ENCODE measurements around the gene DVL3. TPM values are rescaled to one million over a fixed set of nuclear protein-coding genes. Genes with fewer than 3 reads are reported as not detected.

DVL3 gene
- total RNA-seq, 2 experiments from 2014 or later, result 31.2 to 32.6 TPM

GRCh38 chr3:184171562-184171961 lies 16.4 kb downstream of the DVL3 start:
- DNase-seq (no peak), ATAC-seq (no peak)
- Mint-ChIP-seq H3K4me1 (ENCODE audit: low read depth) (peaks cover 21% of the 10 kb centered on the region), H3K27me3 (ENCODE audit: low read depth) (no peaks in the 10 kb centered on the region), H3K36me3 (ENCODE audit: low read depth) (peaks cover 20% of the 10 kb centered on the region), H3K27ac (no peak overlapping the region), H3K4me3 (no peak overlapping the region), H3K9me3 (ENCODE audit: insufficient read depth) (no peaks in the 10 kb centered on the region)
- ChIA-PET CTCF (no interaction called here), POLR2A (no interaction called here)

- ATAC-seq, result no peak
- ChIA-PET CTCF (interaction anchor here (0.6 to 1.5 kb wide), 3 partner anchors 54 to 635 kb away, joined by 3 to 7 read pairs (median 3); partner anchors contain the start of gene EEF1AKMT4), POLR2A (interaction anchor here (0.6 kb wide), 1 partner anchor 261 kb away, joined by 6 read pairs; no protein-coding TSS in a partner anchor)
- Mint-ChIP-seq H3K4me3 (no peak overlapping the region), H3K27ac (no peak overlapping the region), H3K27me3 (ENCODE audit: low read depth) (no peaks in the 10 kb centered on the region), H3K4me1 (ENCODE audit: low read depth) (peaks cover 28% of the 10 kb centered on the region), H3K9me3 (ENCODE audit: insufficient read depth) (no peaks in the 10 kb centered on the region), H3K36me3 (ENCODE audit: low read depth) (peaks cover 17% of the 10 kb centered on the region)
- no peak for DNase-seq
These were observed 17.6 kb downstream of the DVL3 start for GRCh38 chr3:184172681-184173373.

- Mint-ChIP-seq H3K9me3 (ENCODE audit: insufficient read depth) (no peaks in the 10 kb centered on the region), H3K27me3 (ENCODE audit: low read depth) (no peaks in the 10 kb centered on the region), H3K27ac (no peak overlapping the region), H3K4me1 (ENCODE audit: low read depth) (peaks cover 31% of the 10 kb centered on the region), H3K36me3 (ENCODE audit: low read depth) (peaks cover 21% of the 10 kb centered on the region), H3K4me3 (no peak overlapping the region)
- ChIA-PET POLR2A (interaction anchor here (0.6 to 1.0 kb wide), 2 partner anchors 18 to 262 kb away, joined by 3 to 6 read pairs; partner anchors contain the start of gene DVL3), CTCF (interaction anchor here (0.6 to 1.5 kb wide), 3 partner anchors 18 to 635 kb away, joined by 3 to 7 read pairs (median 4); partner anchors contain the start of genes DVL3 and EEF1AKMT4)
- ATAC-seq, result no peak
- DNase-seq, result no peak
These were observed 18.2 kb downstream of the DVL3 start for GRCh38 chr3:184173374-184173722.

DNA sequence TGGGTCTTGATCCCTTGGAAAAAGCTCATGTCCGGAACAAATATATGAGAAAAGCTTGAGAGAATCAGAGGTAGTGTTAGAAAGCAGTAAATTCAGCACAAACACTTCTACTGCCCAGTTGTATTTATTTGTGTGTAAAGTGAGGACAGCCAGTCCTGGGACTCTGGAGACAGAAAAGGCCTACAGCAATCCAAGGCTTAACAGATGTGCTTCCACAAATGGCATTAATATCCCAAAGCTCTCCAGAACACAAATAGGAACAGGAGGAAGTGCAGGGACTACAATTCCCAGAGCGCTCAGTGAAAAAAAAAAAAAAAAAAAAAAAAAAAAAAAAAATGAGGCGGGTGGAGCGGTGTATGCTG lies 19.1 kb downstream of the DVL3 start:
- H3K27me3 Mint-ChIP-seq (ENCODE audit: low read depth), result no peaks in the 10 kb centered on the region
- H3K9me3 Mint-ChIP-seq (ENCODE audit: insufficient read depth), result no peaks in the 10 kb centered on the region
- ChIA-PET CTCF (interaction anchor here (1.0 to 1.8 kb wide), 3 partner anchors 19 to 53 kb away, joined by 4 to 6 read pairs (median 4); partner anchors contain the start of genes DVL3 and EIF2B5), POLR2A (interaction anchor here (0.5 to 1.0 kb wide), 3 partner anchors 10 to 156 kb away, joined by 3 to 5 read pairs (median 3); partner anchors contain the start of gene DVL3)
- peak overlapping the region; percentile 87 for H3K4me3 Mint-ChIP-seq
- DNase-seq (no peak), ATAC-seq (peak; percentile 12)
- H3K4me1 Mint-ChIP-seq (ENCODE audit: low read depth), result peaks cover 31% of the 10 kb centered on the region
- H3K36me3 Mint-ChIP-seq (ENCODE audit: low read depth), result peaks cover 27% of the 10 kb centered on the region
- peak overlapping the region; percentile 86 for H3K27ac Mint-ChIP-seq

DNA sequence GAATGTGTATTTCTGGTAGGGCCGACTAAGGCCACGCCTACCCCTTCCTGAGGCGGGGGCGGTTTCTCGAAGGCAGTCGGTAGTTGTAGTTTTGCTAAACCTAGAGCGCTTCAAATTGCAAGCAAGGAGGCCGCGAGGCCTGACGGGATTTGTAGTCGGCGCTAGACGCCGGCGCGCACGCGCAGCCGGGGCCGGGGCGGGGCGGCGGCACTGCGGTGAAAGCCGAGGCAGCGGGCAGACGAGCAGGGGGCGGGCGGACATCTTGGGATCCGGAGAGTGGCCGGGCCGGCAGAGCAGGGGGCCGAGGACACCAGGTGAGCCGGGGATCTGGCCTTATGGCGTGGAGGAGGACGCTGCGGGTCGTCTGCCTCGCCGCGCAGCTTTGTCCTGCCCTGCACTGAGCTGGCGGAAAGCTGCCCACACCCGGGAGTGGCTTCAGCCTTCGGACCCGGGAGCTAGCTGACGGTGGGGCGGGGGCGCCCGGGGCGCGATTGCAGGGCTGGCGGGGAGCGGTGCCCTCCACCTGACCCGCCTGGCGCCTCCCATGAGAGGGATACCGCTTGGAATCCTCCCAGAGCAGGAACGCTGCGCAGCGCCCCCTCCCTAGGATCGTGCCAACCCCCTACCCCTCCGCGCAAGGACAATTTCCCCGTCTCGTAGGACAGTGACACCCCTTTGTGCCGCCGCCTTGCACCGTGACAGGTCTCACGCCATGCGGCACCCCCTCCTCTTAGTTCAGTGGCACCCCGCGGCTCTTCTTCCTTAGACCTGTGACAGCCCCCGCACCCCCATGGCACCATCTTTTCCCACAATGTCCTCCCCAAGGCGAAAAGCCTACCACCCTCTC lies 19.7 kb downstream of the DVL3 start, which contains the start of gene AP2M1:
Gene AP2M1 (plus strand): TSS at position 210 of the 847 bp plus-strand sequence. CDS start 2,139 bp downstream, outside the sequence.
- CTCF ChIA-PET, result interaction anchor here (1.0 to 1.8 kb wide), 2 partner anchors 40 to 52 kb away, joined by 4 to 6 read pairs; partner anchors contain the start of gene EIF2B5
- Mint-ChIP-seq H3K4me3 (peak within 1 kb of the TSS; percentile 87), H3K27me3 (ENCODE audit: low read depth) (no peaks in the 10 kb centered on the region), H3K9me3 (ENCODE audit: insufficient read depth) (no peaks in the 10 kb centered on the region), H3K36me3 (ENCODE audit: low read depth) (peaks cover 30% of the 10 kb centered on the region), H3K27ac (peak within 1 kb of the TSS; percentile 86), H3K4me1 (ENCODE audit: low read depth) (peaks cover 31% of the 10 kb centered on the region)
- DNase-seq, result peak; percentile 98
- POLR2A ChIA-PET, result interaction anchor here (0.5 to 1.6 kb wide), 3 partner anchors 9 to 156 kb away, joined by 3 to 7 read pairs (median 5); partner anchors contain the start of gene ABCF3
- peak; percentile 96 for ATAC-seq

DNA sequence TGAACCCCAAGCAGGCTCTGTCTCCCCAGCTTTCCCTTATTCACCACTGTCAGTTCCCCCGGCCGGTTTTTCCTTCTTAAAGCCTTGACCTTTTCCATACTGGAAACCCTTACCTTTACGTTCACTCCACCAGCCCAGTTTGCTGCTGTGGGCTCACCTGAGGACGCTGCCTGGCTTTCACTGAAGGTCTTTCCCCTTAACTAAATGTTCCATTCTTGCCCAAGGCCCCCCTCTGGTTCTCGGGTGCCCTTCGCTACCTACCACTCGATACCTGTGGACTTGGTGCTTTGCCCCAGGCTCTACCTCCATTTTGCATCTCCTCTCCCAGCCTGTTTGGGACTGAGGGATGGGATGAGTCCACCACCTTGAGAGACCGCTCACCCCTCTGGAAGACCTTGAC lies 20.3 kb downstream of the DVL3 start:
- DNase-seq (peak; percentile 26), ATAC-seq (no peak)
- H3K4me3 Mint-ChIP-seq, result peak overlapping the region; percentile 87
- CTCF ChIA-PET, result interaction anchor here (1.0 to 1.8 kb wide), 2 partner anchors 40 to 52 kb away, joined by 4 to 6 read pairs; partner anchors contain the start of gene EIF2B5
- peaks cover 36% of the 10 kb centered on the region for H3K36me3 Mint-ChIP-seq (ENCODE audit: low read depth)
- H3K4me1 Mint-ChIP-seq (ENCODE audit: low read depth), result peaks cover 31% of the 10 kb centered on the region
- no peaks in the 10 kb centered on the region for H3K27me3 Mint-ChIP-seq (ENCODE audit: low read depth)
- POLR2A ChIA-PET, result interaction anchor here (1.0 to 1.6 kb wide), 2 partner anchors 9 to 10 kb away, joined by 5 to 7 read pairs; partner anchors contain the start of gene ABCF3
- no peaks in the 10 kb centered on the region for H3K9me3 Mint-ChIP-seq (ENCODE audit: insufficient read depth)
- peak overlapping the region; percentile 75 for H3K27ac Mint-ChIP-seq

DNA sequence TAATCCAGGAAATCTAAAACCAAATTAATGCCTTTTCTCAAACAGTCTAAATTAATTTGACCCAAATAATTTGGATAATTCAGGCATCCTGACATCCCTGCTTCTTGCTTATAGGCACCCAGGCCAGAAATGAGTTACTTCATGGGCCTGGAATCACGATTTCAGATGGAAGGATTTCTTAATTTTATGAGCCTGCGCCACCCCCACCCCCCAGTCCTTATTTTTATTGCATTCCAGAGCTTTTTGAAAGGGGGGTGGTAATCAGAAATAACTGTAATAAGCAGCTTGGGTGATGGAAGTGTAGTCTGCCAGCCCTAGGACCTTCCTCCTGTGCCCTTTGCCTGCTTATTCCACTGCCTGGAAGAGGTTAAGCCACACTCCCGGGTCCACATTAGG lies 20.8 kb downstream of the DVL3 start:
- CTCF ChIA-PET, result no interaction called here
- peaks cover 31% of the 10 kb centered on the region for H3K4me1 Mint-ChIP-seq (ENCODE audit: low read depth)
- H3K36me3 Mint-ChIP-seq (ENCODE audit: low read depth), result peaks cover 37% of the 10 kb centered on the region
- H3K27ac Mint-ChIP-seq, result peak overlapping the region; percentile 75
- POLR2A ChIA-PET, result interaction anchor here (1.2 to 1.6 kb wide), 2 partner anchors 10 to 11 kb away, joined by 3 to 7 read pairs; partner anchors contain the start of gene ABCF3
- no peaks in the 10 kb centered on the region for H3K27me3 Mint-ChIP-seq (ENCODE audit: low read depth)
- no peaks in the 10 kb centered on the region for H3K9me3 Mint-ChIP-seq (ENCODE audit: insufficient read depth)
- peak overlapping the region; percentile 87 for H3K4me3 Mint-ChIP-seq
- no peak for DNase-seq
- no peak for ATAC-seq

DNA sequence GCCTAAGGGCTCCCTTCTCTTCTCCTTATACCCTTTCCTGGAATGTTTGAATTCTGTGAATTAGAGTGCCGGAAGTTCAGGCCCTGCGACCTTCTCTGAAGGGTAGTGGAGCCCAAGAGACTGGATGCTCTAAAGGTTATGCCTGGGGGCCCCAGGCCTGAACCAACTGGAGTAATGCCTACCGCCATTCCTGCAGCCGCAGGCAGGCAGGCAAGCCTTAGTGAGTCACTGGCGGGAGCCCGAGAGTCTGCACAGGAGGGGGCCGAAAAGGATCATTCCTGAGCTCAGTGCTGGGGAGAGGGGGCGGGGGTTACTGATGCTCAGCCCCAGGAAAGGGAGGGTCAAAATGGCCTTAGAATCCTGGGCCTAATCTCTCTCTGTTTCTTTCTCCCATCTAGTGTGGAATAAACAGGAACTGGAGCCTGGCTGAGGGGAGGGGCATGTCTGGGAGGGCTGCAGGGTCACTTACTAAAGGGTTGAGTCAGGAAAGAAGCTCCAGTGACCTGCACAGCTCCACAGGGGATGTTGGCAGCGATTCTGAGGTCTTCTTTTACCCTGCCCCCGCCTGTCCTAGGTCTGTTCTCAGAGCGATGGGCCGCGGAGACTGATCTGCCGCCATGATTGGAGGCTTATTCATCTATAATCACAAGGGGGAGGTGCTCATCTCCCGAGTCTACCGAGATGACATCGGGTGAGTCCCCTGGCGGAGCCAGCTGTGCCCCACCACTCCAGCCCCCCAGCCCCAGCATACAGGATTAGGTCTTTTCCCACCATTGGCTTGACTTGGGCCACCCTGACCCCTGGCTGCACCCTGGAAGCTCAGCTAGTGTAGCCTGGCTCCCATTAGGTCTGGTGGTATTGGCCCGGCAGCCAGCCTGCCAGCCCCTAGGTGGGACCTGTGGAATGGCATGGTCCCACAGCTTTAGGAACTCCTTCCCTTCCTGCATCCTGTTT lies 21.5 kb downstream of the DVL3 start:
- Mint-ChIP-seq H3K27me3 (ENCODE audit: low read depth) (no peaks in the 10 kb centered on the region), H3K4me1 (ENCODE audit: low read depth) (peaks cover 31% of the 10 kb centered on the region), H3K4me3 (peak overlapping the region; percentile 87), H3K27ac (no peak overlapping the region), H3K36me3 (ENCODE audit: low read depth) (peaks cover 37% of the 10 kb centered on the region), H3K9me3 (ENCODE audit: insufficient read depth) (no peaks in the 10 kb centered on the region)
- ATAC-seq, result no peak
- ChIA-PET CTCF (interaction anchor here (1.1 kb wide), 1 partner anchor 36 kb away, joined by 3 read pairs; no protein-coding TSS in a partner anchor), POLR2A (interaction anchor here (1.2 kb wide), 1 partner anchor 10 kb away, joined by 3 read pairs; no protein-coding TSS in a partner anchor)
- DNase-seq, result no peak

DNA sequence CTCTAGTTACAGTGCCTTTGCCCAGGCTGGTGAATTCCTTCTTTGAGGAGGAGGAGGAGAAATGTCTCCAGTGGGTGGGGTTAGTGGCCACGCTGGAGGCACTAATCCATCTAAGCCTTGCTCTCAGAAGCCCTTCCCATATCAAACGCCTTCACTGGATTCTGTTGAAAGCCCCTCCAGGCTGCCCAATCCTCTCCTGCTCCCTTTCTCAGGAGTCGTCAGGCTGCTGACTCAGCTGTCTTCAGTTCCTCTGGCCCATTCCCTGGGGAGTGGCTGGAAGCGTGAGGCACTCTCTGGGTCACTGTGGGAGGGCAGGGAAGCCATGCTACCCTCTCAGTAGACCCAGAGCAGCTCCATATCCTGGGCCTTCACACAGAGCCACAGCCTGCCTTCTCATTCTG lies 22.2 kb downstream of the DVL3 start:
- ATAC-seq, result no peak
- POLR2A ChIA-PET, result interaction anchor here (1.1 to 1.2 kb wide), 2 partner anchors 8 to 10 kb away, joined by 3 read pairs; no protein-coding TSS in a partner anchor
- H3K9me3 Mint-ChIP-seq (ENCODE audit: insufficient read depth), result no peaks in the 10 kb centered on the region
- no peak overlapping the region for H3K4me3 Mint-ChIP-seq
- DNase-seq, result no peak
- CTCF ChIA-PET, result interaction anchor here (1.1 kb wide), 1 partner anchor 37 kb away, joined by 3 read pairs; no protein-coding TSS in a partner anchor
- no peaks in the 10 kb centered on the region for H3K27me3 Mint-ChIP-seq (ENCODE audit: low read depth)
- peaks cover 39% of the 10 kb centered on the region for H3K36me3 Mint-ChIP-seq (ENCODE audit: low read depth)
- H3K4me1 Mint-ChIP-seq (ENCODE audit: low read depth), result peaks cover 31% of the 10 kb centered on the region
- H3K27ac Mint-ChIP-seq, result no peak overlapping the region

DNA sequence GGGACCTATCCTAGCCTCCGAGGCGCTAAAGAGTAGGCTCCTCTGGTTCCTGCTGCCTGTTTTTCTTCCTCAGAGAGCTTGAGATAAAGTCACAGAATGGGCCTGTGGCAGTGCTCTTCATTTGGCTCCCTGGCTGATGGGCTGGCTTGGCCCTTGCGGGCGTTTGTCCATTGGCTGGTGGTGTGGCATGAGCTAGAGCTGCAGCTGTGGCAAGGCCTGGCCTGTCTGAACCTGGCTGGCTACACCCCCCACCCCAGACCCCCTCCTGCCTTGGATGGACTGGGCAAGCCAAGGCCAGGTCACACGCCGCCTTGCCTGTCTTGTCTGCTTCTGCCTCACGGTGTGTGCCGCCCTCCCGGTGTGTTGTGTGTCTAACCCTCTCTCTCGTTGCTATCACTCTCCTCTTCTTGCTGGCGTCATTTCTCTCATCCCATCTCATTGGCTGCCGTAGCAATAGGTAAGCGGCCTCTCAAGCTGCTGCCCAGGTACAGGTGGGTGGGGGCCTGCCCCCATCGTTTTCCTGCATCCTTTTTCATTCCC lies 22.7 kb downstream of the DVL3 start:
- no peak overlapping the region for H3K4me3 Mint-ChIP-seq
- POLR2A ChIA-PET, result interaction anchor here (1.1 kb wide), 1 partner anchor 8 kb away, joined by 3 read pairs; no protein-coding TSS in a partner anchor
- peaks cover 41% of the 10 kb centered on the region for H3K36me3 Mint-ChIP-seq (ENCODE audit: low read depth)
- H3K27me3 Mint-ChIP-seq (ENCODE audit: low read depth), result no peaks in the 10 kb centered on the region
- peaks cover 31% of the 10 kb centered on the region for H3K4me1 Mint-ChIP-seq (ENCODE audit: low read depth)
- H3K9me3 Mint-ChIP-seq (ENCODE audit: insufficient read depth), result no peaks in the 10 kb centered on the region
- H3K27ac Mint-ChIP-seq, result no peak overlapping the region
- CTCF ChIA-PET, result interaction anchor here (1.0 kb wide), 1 partner anchor 33 kb away, joined by 3 read pairs; no protein-coding TSS in a partner anchor
- no peak for ATAC-seq
- no peak for DNase-seq
